Trophoblast cell (in vitro differentiated cells and primary cell): Measurements from ENCODE around the gene TTLL5.
A peak's percentile ranks its signal among the peaks of the same experiment; 100 is the strongest.

Experiments
- DNase-seq, 2 donors: peaks; one replicate each; pipeline ENCODE4 v3.0.0-alpha.2; 2016
- H2AFZ ChIP-seq: 2 replicates; pipeline ENCODE4 v1.6.1; 2013; ENCODE audit warnings: low read length, moderate library complexity, mild to moderate bottlenecking; ENCODE audit not compliant: insufficient read depth, poor library complexity
- H2AK5ac ChIP-seq: 2 replicates; pipeline ENCODE4 v1.6.1; 2013; ENCODE audit warnings: mild to moderate bottlenecking, low read length
- H2BK120ac ChIP-seq: 2 replicates; pipeline ENCODE4 v1.6.1; 2013; ENCODE audit warnings: low read length, mild to moderate bottlenecking, moderate library complexity; ENCODE audit not compliant: insufficient read depth, poor library complexity
- H2BK12ac ChIP-seq: 2 replicates; pipeline ENCODE4 v1.6.1; 2013; ENCODE audit warnings: mild to moderate bottlenecking, low read length, moderate library complexity
- H2BK5ac ChIP-seq: 2 replicates; pipeline ENCODE4 v1.6.1; 2013; ENCODE audit warnings: low read length, low read depth, moderate library complexity, mild to moderate bottlenecking; ENCODE audit not compliant: poor library complexity
- H3K14ac ChIP-seq: 2 replicates; pipeline ENCODE4 v1.6.1; 2013; ENCODE audit warnings: mild to moderate bottlenecking, low read length
- H3K18ac ChIP-seq: 2 replicates; pipeline ENCODE4 v1.6.1; 2013; ENCODE audit warnings: mild to moderate bottlenecking, low read length
- H3K23ac ChIP-seq: 2 replicates; pipeline ENCODE4 v1.6.1; 2013; ENCODE audit warnings: low read length
- H3K27ac ChIP-seq: 2 replicates; pipeline ENCODE4 v1.5.1; 2013; ENCODE audit warnings: low read depth, mild to moderate bottlenecking, inconsistent platforms, low read length, moderate library complexity
- H3K27me3 ChIP-seq: 2 replicates; pipeline ENCODE4 v1.6.1; 2013; ENCODE audit warnings: inconsistent platforms, mild to moderate bottlenecking, low read length, moderate library complexity; ENCODE audit not compliant: insufficient read depth
- H3K36me3 ChIP-seq, 2 experiments: 1 replicate in 1 of 2; 2 replicates in 1 of 2; pipeline ENCODE4 v1.6.1; 2013; ENCODE audit warnings: low read length in 2 of 2, mild to moderate bottlenecking in 2 of 2, moderate library complexity in 1 of 2; ENCODE audit not compliant: insufficient read depth in 2 of 2, control insufficient read depth in 1 of 2
- H3K4ac ChIP-seq: 2 replicates; pipeline ENCODE4 v1.6.1; 2013; ENCODE audit warnings: low read depth, mild to moderate bottlenecking, low read length, moderate library complexity
- H3K4me1 ChIP-seq, 2 experiments: 1 replicate in 1 of 2; 2 replicates in 1 of 2; pipeline ENCODE4 v1.6.1; 2013; ENCODE audit warnings: low read length in 2 of 2, mild to moderate bottlenecking in 2 of 2, moderate library complexity in 1 of 2; ENCODE audit not compliant: insufficient read depth in 2 of 2, control insufficient read depth in 1 of 2
- H3K4me2 ChIP-seq: 2 replicates; pipeline ENCODE4 v1.6.1; 2013; ENCODE audit warnings: inconsistent platforms, mild to moderate bottlenecking, low read length, moderate library complexity
- H3K4me3 ChIP-seq: 2 replicates; pipeline ENCODE4 v1.5.1; 2013; ENCODE audit warnings: mild to moderate bottlenecking, low read depth, low read length, inconsistent platforms
- H3K79me1 ChIP-seq: one replicate; pipeline ENCODE4 v1.6.1; 2013; ENCODE audit warnings: low read length
- H3K79me2 ChIP-seq: 2 replicates; pipeline ENCODE4 v1.6.1; 2013; ENCODE audit warnings: low read length, mild to moderate bottlenecking; ENCODE audit not compliant: control insufficient read depth, insufficient read depth, poor library complexity
- H3K9ac ChIP-seq: 2 replicates; pipeline ENCODE4 v1.6.1; 2013; ENCODE audit warnings: mild to moderate bottlenecking, low read length
- H3K9me3 ChIP-seq: 2 replicates; pipeline ENCODE4 v1.6.1; 2013; ENCODE audit warnings: low read depth, mild to moderate bottlenecking, control low read depth, inconsistent platforms, low read length; ENCODE audit not compliant: insufficient read depth
- H4K12ac ChIP-seq: 2 replicates; pipeline ENCODE4 v1.6.1; 2013; ENCODE audit warnings: low read depth, mild to moderate bottlenecking, low read length, moderate library complexity
- H4K8ac ChIP-seq: 2 replicates; pipeline ENCODE4 v1.6.1; 2013; ENCODE audit warnings: low read depth, mild to moderate bottlenecking, low read length, moderate library complexity
- H4K91ac ChIP-seq: one replicate; pipeline ENCODE4 v1.6.1; 2013; ENCODE audit warnings: low read depth, mild to moderate bottlenecking, low read length, moderate library complexity
- WGBS: extraction: QIAGEN DNeasy Blood & Tissue Kit; methylation state at CpG from one replicate; pipeline ENCODE4 v1.1.7; 2013; ENCODE audit warnings: missing lambda C conversion rate; ENCODE audit not compliant: insufficient read length, insufficient coverage; ENCODE audit errors: extremely low coverage; 5-methylcytosine and 5-hydroxymethylcytosine counted together

TTLL5 gene

GRCh38 chr14:75751296-75751695 is 90.2 kb downstream of the TTLL5 start:
- Histone ChIP-seq H4K12ac (no peak overlapping the region), H2BK12ac (no peak overlapping the region), H3K9me3 (no peaks in the 10 kb centered on the region), H3K4me3 (no peak overlapping the region), H3K4ac (no peak overlapping the region), H3K27me3 (no peaks in the 10 kb centered on the region), H2AFZ (no peak overlapping the region), H4K91ac (no peak overlapping the region), H4K8ac (no peak overlapping the region), H3K79me1 (peaks cover 4% of the 10 kb centered on the region), H3K9ac (no peak overlapping the region), H3K23ac (no peak overlapping the region), H2BK5ac (no peak overlapping the region), H2BK120ac (no peak overlapping the region), H3K18ac (no peak overlapping the region), H3K79me2 (no peaks in the 10 kb centered on the region), H3K14ac (no peak overlapping the region), H3K4me1 (peaks cover 0 to 8% of the 10 kb centered on the region in 2 experiments), H3K4me2 (no peak overlapping the region), H2AK5ac (no peak overlapping the region), H3K36me3 (peaks cover 4% of the 10 kb centered on the region in 2 experiments), H3K27ac (no peak overlapping the region)
- no CpG with 5 or more reads among the region's 5 CpGs for WGBS
- DNase-seq: peak; percentile 23 to 75

DNA sequence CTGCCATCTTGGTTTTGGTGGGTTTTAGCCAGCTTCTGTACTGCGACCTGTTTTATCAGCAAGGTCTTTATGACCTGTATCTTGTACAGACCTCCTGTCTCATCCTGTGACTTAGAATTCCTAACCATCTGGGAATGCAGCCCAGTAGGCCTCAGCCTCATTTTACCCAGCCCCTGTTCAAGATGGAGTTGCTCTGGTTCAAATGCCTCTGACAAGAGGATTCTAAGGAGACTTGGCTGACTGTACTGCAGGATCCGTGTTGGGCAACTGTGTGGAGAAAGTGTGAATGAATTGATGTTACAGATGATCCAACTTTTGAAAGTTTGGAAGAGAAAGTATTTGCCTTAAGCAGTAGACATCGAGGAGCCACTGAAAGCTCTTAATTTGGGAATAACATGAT is 91.0 kb downstream of the TTLL5 start:
- H3K36me3 ChIP-seq: peaks cover 0 to 2% of the 10 kb centered on the region in 2 experiments
- WGBS: no CpG with 5 or more reads among the region's 3 CpGs
- H4K8ac ChIP-seq: no peak overlapping the region
- no peak overlapping the region for H3K9ac ChIP-seq
- DNase-seq: no peak
- no peak overlapping the region for H3K27ac ChIP-seq
- H3K79me2 ChIP-seq: no peaks in the 10 kb centered on the region
- no peak overlapping the region for H2AK5ac ChIP-seq
- no peak overlapping the region for H3K14ac ChIP-seq
- H4K91ac ChIP-seq: peak overlapping the region; percentile 58
- H3K4me1 ChIP-seq: peaks cover 0 to 8% of the 10 kb centered on the region in 2 experiments
- no peak overlapping the region for H3K23ac ChIP-seq
- no peak overlapping the region for H3K4me3 ChIP-seq
- no peak overlapping the region for H3K4me2 ChIP-seq
- peak overlapping the region; percentile 57 for H2BK120ac ChIP-seq
- no peak overlapping the region for H2AFZ ChIP-seq
- no peak overlapping the region for H3K18ac ChIP-seq
- H3K79me1 ChIP-seq: peaks cover 4% of the 10 kb centered on the region
- H3K27me3 ChIP-seq: no peaks in the 10 kb centered on the region
- H2BK5ac ChIP-seq: peak overlapping the region; percentile 23
- no peaks in the 10 kb centered on the region for H3K9me3 ChIP-seq
- H3K4ac ChIP-seq: no peak overlapping the region
- H4K12ac ChIP-seq: no peak overlapping the region
- peak overlapping the region; percentile 81 for H2BK12ac ChIP-seq

DNA sequence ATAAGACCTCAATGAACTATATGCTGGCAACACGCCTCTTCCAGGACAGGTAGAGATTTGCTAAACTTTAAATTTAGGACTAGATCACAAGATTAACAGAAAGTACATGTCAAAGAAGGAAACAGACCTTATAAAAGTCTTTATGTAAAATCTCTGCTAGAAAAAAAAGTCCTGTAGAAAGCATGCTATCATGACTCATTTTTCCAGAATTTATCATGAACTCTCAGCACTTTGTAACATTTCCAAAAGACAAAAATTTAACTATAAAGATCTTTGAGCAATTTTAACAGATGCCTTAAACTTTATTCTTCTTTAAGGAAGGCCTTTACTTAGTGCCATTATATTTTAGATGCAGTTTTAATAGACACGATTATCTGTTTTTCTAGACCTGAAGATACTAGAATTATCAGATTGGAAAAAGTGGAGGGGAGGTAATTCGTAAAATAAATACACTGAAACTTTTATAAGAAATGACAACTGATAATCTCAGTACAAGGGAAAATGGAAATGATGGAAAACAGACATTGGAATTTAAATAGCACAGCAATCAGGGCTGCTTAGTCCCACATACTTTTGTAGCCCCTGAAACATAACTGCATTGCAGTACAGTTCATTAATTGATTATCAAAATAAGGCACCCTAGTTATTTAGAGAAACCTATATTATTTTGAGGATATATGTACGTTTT is 92.0 kb downstream of the TTLL5 start:
- Histone ChIP-seq H4K8ac (no peak overlapping the region), H2BK120ac (no peak overlapping the region), H3K79me1 (peaks cover 4% of the 10 kb centered on the region), H3K23ac (no peak overlapping the region), H3K4ac (no peak overlapping the region), H3K9ac (no peak overlapping the region), H4K12ac (no peak overlapping the region), H3K27ac (no peak overlapping the region), H2AK5ac (no peak overlapping the region), H3K4me3 (no peak overlapping the region), H3K79me2 (no peaks in the 10 kb centered on the region), H3K14ac (no peak overlapping the region), H3K9me3 (no peaks in the 10 kb centered on the region), H2BK5ac (no peak overlapping the region), H3K4me2 (no peak overlapping the region), H2BK12ac (no peak overlapping the region), H2AFZ (no peak overlapping the region), H3K4me1 (peaks cover 0 to 8% of the 10 kb centered on the region in 2 experiments), H4K91ac (no peak overlapping the region), H3K18ac (no peak overlapping the region), H3K27me3 (no peaks in the 10 kb centered on the region), H3K36me3 (peaks cover 0 to 2% of the 10 kb centered on the region in 2 experiments)
- no CpG with 5 or more reads among the region's 4 CpGs for WGBS
- no peak for DNase-seq

GRCh38 chr14:75753696-75754095 is 92.7 kb downstream of the TTLL5 start:
- Histone ChIP-seq H4K8ac (no peak overlapping the region), H3K4ac (no peak overlapping the region), H3K4me1 (peaks cover 0 to 8% of the 10 kb centered on the region in 2 experiments), H2AFZ (no peak overlapping the region), H2BK120ac (no peak overlapping the region), H3K9ac (no peak overlapping the region), H3K79me2 (no peaks in the 10 kb centered on the region), H4K91ac (no peak overlapping the region), H2AK5ac (no peak overlapping the region), H2BK12ac (no peak overlapping the region), H3K27me3 (no peaks in the 10 kb centered on the region), H3K79me1 (peaks cover 4% of the 10 kb centered on the region), H3K36me3 (peaks cover 0 to 2% of the 10 kb centered on the region in 2 experiments), H3K4me3 (no peak overlapping the region), H4K12ac (no peak overlapping the region), H2BK5ac (no peak overlapping the region), H3K27ac (no peak overlapping the region), H3K4me2 (no peak overlapping the region), H3K23ac (no peak overlapping the region), H3K18ac (no peak overlapping the region), H3K9me3 (no peaks in the 10 kb centered on the region), H3K14ac (no peak overlapping the region)
- DNase-seq: no peak
- no CpG with 5 or more reads among the region's 4 CpGs for WGBS
